Measurements from ENCODE around the gene CENPV. TPM values are rescaled to one million over a fixed set of nuclear protein-coding genes. Genes with fewer than 3 reads are reported as not detected.

Gene CENPV
- total RNA-seq, 2 donors from 2014 or later: 12.0 to 32.5 TPM

GRCh38 chr17:16327018-16327417 lies 26.3 kb downstream of the CENPV start:
- Histone ChIP-seq H3K9me3 (no peaks in the 10 kb centered on the region), H3K4me3 (no peak overlapping the region), H3K27ac (no peak overlapping the region), H3K36me3 (peaks cover 11% of the 10 kb centered on the region), H3K4me1 (ENCODE audit: control insufficient read depth in 1 of 2, low read depth in 2 of 2) (peaks cover 0 to 12% of the 10 kb centered on the region in 2 donors), H3K27me3 (replicated peaks; ENCODE audit: insufficient read depth) (no peaks in the 10 kb centered on the region)
- TF ChIP-seq, protein P1, sequence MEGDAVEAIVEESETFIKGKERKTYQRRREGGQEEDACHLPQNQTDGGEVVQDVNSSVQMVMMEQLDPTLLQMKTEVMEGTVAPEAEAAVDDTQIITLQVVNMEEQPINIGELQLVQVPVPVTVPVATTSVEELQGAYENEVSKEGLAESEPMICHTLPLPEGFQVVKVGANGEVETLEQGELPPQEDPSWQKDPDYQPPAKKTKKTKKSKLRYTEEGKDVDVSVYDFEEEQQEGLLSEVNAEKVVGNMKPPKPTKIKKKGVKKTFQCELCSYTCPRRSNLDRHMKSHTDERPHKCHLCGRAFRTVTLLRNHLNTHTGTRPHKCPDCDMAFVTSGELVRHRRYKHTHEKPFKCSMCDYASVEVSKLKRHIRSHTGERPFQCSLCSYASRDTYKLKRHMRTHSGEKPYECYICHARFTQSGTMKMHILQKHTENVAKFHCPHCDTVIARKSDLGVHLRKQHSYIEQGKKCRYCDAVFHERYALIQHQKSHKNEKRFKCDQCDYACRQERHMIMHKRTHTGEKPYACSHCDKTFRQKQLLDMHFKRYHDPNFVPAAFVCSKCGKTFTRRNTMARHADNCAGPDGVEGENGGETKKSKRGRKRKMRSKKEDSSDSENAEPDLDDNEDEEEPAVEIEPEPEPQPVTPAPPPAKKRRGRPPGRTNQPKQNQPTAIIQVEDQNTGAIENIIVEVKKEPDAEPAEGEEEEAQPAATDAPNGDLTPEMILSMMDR (IDR thresholded peaks at IDR 0.05): no peak
- DNase-seq (ENCODE audit: low spot score) (no peak), ATAC-seq (ENCODE audit: insufficient number of reproducible peaks, low FRiP score, low read depth) (no peak)

DNA sequence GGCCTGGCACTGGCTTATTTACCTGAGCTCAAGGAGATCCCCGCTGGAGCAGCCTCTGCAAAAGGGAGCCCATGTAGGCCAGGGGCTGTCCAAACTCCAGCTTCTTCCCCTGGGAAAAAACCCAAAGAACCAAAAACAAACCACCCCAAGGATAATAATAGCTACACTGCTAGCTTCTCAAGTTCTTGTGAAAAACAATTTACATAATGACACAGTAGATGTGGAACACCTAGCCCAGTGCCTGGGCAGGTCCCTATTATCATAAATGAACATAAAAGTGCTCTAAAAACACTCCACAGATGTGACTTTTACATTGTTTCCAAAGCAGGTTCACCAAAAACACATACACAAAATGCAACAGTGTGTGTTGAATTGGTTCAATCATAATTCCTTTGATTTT lies 27.3 kb downstream of the CENPV start:
- Histone ChIP-seq H3K4me3 (no peak overlapping the region), H3K4me1 (ENCODE audit: control insufficient read depth in 1 of 2, low read depth in 2 of 2) (peaks cover 0 to 12% of the 10 kb centered on the region in 2 donors), H3K27ac (no peak overlapping the region), H3K27me3 (replicated peaks; ENCODE audit: insufficient read depth) (no peaks in the 10 kb centered on the region), H3K36me3 (peaks cover 11% of the 10 kb centered on the region), H3K9me3 (no peaks in the 10 kb centered on the region)
- no peak for ATAC-seq (ENCODE audit: insufficient number of reproducible peaks, low FRiP score, low read depth)
- TF ChIP-seq, protein P1 (IDR thresholded peaks at IDR 0.05): no peak
- DNase-seq (ENCODE audit: low spot score): no peak

GRCh38 chr17:16322636-16323035 lies 30.6 kb downstream of the CENPV start:
- Histone ChIP-seq H3K27ac (no peak overlapping the region), H3K9me3 (no peaks in the 10 kb centered on the region), H3K4me3 (no peak overlapping the region), H3K27me3 (replicated peaks; ENCODE audit: insufficient read depth) (no peaks in the 10 kb centered on the region), H3K36me3 (peaks cover 11% of the 10 kb centered on the region), H3K4me1 (ENCODE audit: control insufficient read depth in 1 of 2, low read depth in 2 of 2) (no peaks in the 10 kb centered on the region)
- TF ChIP-seq, protein P1 (IDR thresholded peaks at IDR 0.05): no peak
- ATAC-seq (ENCODE audit: insufficient number of reproducible peaks, low FRiP score, low read depth): no peak
- no peak for DNase-seq (ENCODE audit: low spot score)

DNA sequence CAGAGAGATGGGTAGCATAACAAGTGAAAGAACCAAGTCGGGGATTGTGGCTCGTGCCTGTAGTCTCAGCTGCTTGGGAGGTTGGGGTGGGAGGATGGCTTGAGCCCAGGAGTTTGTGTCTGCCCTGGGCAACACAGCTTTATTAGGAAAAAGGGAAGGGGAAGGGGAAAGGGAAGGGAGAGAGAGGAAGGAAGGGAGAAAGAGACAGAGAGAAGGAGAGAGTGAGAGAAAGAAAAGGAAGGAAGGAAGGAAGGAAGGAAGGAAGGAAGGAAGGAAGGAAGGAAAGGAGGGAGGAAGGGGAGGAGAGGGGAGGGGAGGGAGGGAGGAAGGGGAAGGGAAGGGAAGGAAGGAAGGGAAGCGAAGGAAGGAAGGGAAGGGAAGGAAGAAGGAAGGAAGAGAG lies 33.3 kb downstream of the CENPV start:
- H3K27me3 ChIP-seq (replicated peaks; ENCODE audit: insufficient read depth): no peaks in the 10 kb centered on the region
- peaks cover 14% of the 10 kb centered on the region for H3K36me3 ChIP-seq
- no peak overlapping the region for H3K27ac ChIP-seq
- ATAC-seq (ENCODE audit: insufficient number of reproducible peaks, low FRiP score, low read depth): no peak
- no peak for DNase-seq (ENCODE audit: low spot score)
- H3K9me3 ChIP-seq: no peaks in the 10 kb centered on the region
- no peak overlapping the region for H3K4me3 ChIP-seq
- TF ChIP-seq, protein P1 (IDR thresholded peaks at IDR 0.05): no peak
- H3K4me1 ChIP-seq (ENCODE audit: control insufficient read depth in 1 of 2, low read depth in 2 of 2): no peaks in the 10 kb centered on the region

GRCh38 chr17:16314859-16315258 lies 38.4 kb downstream of the CENPV start:
- H3K9me3 ChIP-seq: no peaks in the 10 kb centered on the region
- no peak for DNase-seq (ENCODE audit: low spot score)
- H3K27me3 ChIP-seq (replicated peaks; ENCODE audit: insufficient read depth): no peaks in the 10 kb centered on the region
- TF ChIP-seq, protein P1 (IDR thresholded peaks at IDR 0.05): no peak
- H3K27ac ChIP-seq: no peak overlapping the region
- no peak for ATAC-seq (ENCODE audit: insufficient number of reproducible peaks, low FRiP score, low read depth)
- no peak overlapping the region for H3K4me3 ChIP-seq
- no peaks in the 10 kb centered on the region for H3K4me1 ChIP-seq (ENCODE audit: control insufficient read depth in 1 of 2, low read depth in 2 of 2)
- peaks cover 16% of the 10 kb centered on the region for H3K36me3 ChIP-seq
